DMS153 treated with DMSO at 0.1 percent for 48 hours (cell line): Measurements from ENCODE around the gene KIF4B.
"Not testable (repeated sequence)": the region's sequence is repeated elsewhere in the genome, so short reads cannot be mapped to it uniquely, and the experiment has no call there.

Experiments used
- DNase-seq: peaks from one replicate; lab custom pipeline; 2025; ENCODE audit not compliant: unreplicated experiment; lab: John Stamatoyannopoulos, UW

Gene KIF4B

DNA sequence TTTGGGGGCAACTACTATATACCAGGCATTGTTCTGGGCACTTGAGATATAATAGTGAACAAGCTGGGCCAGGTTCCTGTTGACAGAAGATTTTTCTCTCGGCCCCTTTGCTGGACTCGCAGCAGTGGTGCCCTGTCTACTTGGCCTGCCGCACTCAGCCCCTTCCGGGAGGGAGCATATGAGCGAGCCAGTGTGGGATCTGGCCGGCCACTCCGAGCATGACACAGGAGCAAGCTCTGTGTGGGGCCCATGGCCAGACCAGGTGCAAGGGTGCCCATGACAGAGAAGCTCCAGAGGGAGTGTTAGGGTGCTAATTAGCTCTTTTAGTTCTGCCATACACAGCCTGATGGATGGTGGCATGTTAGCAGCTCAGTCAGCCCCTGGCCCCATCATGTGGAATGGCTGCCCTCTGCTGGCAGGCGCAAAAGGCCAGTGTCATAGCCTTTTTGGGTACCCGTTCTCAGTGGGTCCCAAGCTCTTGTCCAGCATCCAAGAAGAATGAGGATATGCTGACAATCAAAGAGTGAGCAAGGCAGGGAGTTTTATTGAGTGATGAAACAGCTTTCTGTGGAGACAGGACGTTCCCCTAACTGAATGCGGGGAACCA lies 9.3 kb upstream of the KIF4B start:
- DNase-seq = no peak

GRCh38 chr5:155006265-155006664 lies 7.3 kb upstream of the KIF4B start:
- DNase-seq = not testable (repeated sequence)

DNA sequence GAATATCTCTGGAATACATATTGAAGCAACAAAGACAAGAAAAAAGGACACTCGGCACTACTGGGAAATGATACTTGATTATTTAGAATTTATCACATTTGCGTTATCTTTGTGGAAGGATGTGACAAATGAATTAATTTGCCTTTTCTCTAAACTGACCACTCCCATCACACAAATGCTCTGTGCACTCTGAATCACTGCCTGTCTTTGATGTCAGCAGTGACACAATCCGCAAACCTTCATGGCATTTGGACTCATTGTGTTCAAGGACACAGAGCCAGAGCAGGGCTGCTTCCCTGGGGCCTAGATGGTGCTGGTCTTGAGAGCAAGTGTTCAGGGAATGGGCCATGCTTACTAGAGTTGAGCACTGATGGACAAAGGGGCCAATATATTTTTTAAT lies 4.9 kb upstream of the KIF4B start:
- DNase-seq = no peak

GRCh38 chr5:155010881-155011280 lies 2.7 kb upstream of the KIF4B start:
- no peak for DNase-seq

DNA sequence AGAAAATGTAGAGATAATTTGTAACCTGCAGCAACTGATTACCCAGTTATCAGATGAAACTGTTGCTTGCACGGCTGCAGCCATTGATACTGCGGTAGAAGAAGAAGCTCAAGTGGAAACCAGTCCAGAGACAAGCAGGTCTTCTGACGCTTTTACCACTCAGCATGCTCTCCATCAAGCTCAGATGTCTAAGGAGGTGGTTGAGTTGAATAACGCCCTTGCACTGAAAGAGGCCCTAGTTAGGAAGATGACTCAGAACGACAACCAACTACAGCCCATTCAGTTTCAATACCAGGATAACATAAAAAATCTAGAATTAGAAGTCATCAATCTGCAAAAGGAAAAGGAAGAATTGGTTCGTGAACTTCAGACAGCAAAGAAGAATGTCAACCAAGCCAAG lies 1.7 kb downstream of the KIF4B start:
- DNase-seq = no peak

- no peak for DNase-seq
Observed at GRCh38 chr5:155017610-155018009, 4.1 kb downstream of the KIF4B start.

GRCh38 chr5:155019601-155020226 lies 6.2 kb downstream of the KIF4B start:
- no peak for DNase-seq

GRCh38 chr5:155021842-155022241 lies 8.3 kb downstream of the KIF4B start:
- DNase-seq = no peak

DNA sequence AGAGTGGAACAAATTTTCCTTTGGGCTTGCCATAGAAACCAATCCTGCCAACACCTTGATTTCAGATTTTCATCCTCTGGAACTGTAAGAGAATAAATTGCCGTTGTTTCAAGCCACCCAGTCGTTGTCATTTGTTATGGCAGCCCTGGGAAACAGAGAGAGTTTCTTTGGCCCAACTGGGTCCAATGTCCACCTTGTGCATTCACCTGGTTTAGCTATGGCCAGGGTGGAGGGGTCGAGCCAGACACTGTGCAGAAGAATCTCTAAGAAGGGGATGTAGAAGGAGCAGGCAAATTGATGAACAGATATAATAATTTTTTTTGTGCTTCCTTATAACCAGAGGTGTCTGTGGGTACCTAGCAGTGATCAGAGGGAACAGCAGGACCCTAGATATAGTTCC lies 9.8 kb downstream of the KIF4B start:
- no peak for DNase-seq

DNA sequence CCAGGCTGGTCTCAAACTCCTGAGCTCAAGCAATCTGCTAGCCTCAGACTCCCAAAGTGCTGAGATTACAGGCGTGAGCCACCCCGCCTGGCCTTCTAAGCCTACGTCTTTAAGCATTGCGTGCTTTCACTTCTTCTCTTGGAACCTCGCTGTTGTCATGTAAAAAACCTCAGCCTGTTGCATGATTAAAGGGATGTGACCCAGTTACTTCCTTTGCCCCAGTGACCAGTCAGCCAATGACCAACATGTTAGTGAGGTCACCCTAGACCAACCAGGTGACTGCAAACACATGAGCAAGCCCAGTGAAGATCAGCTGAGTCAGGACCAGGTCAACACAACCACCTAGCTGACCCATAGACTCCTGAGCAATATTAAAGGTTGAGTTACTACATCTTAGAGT lies 10.5 kb downstream of the KIF4B start:
- DNase-seq = no peak

GRCh38 chr5:155025895-155026294 lies 12.3 kb downstream of the KIF4B start:
- DNase-seq = no peak

- DNase-seq = no peak
Observed at GRCh38 chr5:155027993-155028629, 14.6 kb downstream of the KIF4B start.

- no peak for DNase-seq
Observed at GRCh38 chr5:155029240-155029639, 15.7 kb downstream of the KIF4B start.

DNA sequence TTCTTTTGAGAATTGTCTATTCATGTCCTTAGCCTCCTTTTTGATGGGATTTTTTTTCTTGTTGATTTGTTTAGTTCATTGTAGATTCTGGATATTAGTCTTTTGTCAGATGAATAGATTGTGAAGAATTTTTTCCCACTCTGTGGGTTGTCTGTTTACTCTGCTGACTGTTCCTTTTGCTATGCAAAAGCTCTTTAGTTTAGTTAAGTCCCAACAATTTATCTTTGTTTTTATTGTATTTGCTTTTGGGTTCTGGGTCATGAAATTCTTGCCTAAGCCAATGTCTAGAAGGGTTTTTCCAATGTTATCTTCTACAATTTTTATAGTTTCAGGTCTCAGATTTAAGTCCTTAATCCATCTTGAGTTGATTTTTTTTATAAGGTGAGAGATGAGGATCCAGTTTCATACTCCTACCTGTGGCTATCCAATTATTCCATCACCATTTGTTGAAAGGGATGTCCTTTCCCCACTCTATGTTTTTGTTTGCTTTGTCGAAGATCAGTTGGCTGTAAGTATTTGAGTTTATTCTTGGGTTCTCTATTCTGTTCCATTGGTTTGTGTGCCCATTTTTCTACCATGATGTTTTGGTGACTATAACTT lies 20.7 kb downstream of the KIF4B start:
- DNase-seq = not testable (repeated sequence)

DNA sequence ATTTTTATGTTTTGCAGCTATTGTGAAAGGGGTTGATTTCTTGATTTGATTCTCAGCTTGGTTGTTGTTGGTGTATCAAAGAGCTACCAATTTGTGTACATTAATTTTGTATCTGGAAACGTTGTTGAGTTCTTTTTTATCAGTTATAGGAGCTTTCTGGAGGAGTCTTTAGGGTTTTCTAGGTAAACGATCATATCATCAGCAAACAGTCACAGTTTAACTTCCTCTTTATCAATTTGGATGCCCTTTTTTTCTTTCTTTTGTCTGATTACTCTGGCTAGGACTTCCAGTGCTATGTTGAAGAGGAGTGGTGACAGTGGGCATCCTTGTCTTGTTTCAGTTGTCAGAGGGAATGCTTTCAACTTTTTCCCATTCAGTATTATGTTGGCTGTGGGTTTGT lies 21.5 kb downstream of the KIF4B start:
- not testable (repeated sequence) for DNase-seq

DNA sequence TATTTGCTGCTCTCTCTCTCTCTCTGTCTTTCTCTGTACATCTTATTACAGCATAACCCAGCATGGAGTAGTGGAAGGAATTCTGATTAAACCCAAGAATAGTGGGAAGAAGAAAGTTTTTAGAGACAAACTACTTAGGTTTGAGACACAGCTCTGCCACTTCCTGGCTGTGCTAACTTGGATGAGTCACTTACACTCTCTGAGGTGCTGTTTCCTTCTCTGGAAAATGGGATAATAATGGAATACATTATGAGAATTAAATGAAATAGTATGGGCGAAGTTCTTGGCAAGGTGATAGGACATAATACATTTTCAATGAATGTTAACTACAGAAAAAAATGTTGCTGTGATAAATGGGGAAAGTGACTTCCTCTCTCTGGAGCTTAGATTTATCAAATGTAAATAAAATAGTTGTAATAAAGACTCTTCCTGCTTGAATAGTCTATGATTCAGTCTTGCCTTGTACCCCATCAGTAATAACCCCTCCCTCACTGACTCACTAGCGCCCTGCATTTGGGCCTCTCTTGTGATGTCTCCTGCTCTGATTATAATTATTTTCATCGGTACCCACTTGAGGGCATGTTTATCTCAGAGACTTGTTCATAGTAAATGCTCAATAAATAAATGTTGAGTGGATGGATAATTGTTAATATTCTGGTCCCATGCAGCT lies 27.6 kb downstream of the KIF4B start:
- DNase-seq = no peak

- no peak for DNase-seq
Observed at GRCh38 chr5:155044591-155044990, 31.0 kb downstream of the KIF4B start.

DNA sequence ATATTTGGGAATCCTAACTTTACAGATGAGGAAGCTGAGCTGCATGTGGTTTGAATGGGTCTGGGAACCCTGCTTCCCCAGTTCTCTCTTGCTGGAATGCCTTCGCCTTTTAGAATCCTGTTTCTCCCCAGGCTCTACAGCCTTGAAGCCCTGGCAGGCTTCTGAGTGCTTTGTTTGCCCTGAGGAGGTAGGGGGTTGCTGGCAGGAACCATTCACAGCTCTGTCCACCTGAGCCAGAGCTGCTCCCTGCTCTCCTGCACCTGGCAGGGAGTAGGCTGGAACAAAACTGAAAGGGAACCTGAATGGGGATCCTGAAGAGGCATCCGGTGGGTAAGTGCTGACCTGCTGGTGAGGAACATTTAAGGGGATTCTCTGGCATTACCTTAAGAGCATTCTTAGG lies 33.0 kb downstream of the KIF4B start:
- DNase-seq = no peak

GRCh38 chr5:155047818-155048217 lies 34.3 kb downstream of the KIF4B start:
- no peak for DNase-seq

GRCh38 chr5:155049569-155050383 lies 36.2 kb downstream of the KIF4B start:
- DNase-seq = no peak
